Cardiac muscle cell (in vitro differentiated cells and primary cell): ENCODE measurements around the gene FBXW8. TPM values are rescaled to one million over a fixed set of nuclear protein-coding genes. Genes with fewer than 3 reads are reported as not detected.

Experiments
- DNase-seq, 2 donors: peaks; one replicate each; pipeline versions ENCODE4 v3.0.0 to v3.0.0-alpha.2; 2010 to 2017; ENCODE audit warnings: low read depth in 1 of 2, low spot score in 1 of 2
- H3K27ac ChIP-seq: fragments of 200-600 bp; sonication (generic); 2 replicates; pipeline ENCODE4 v1.5.1; 2016
- H3K27me3 ChIP-seq: fragments of 200-600 bp; sonication (generic); 2 replicates; pipeline ENCODE4 v1.6.0; 2016; ENCODE audit warnings: control low read depth
- H3K36me3 ChIP-seq: fragments of 200-600 bp; sonication (generic); 2 replicates; pipeline ENCODE4 v1.5.1; 2016; ENCODE audit warnings: control low read depth
- H3K4me1 ChIP-seq: fragments of 200-600 bp; sonication (generic); 2 replicates; pipeline ENCODE4 v1.8.1; 2017; ENCODE audit warnings: low read depth, mild to moderate bottlenecking, mixed run types
- H3K4me3 ChIP-seq: fragments of 200-600 bp; sonication (generic); 2 replicates; pipeline ENCODE4 v1.5.1; 2016; ENCODE audit warnings: mild to moderate bottlenecking
- H3K9me3 ChIP-seq: fragments of 200-600 bp; sonication (generic); 2 replicates; pipeline ENCODE4 v1.5.1; 2017; ENCODE audit warnings: low read depth, mild to moderate bottlenecking, control low read depth
- CTCF ChIP-seq: IDR thresholded peaks from 2 replicates; pipeline ENCODE4 v1.5.1; 2012; ENCODE audit warnings: low read depth, mild to moderate bottlenecking, low read length
- polyA plus RNA-seq: library from polyadenylated mRNA; unstranded; fragments of >200 nt; fragmentation: Nextera tagmentation; extraction: Ambion mirVana; gene quantifications from 2 replicates; pipeline ENCODE4 v1.2.1, GENCODE V29; 2016
- total RNA-seq: library from RNA; depleted of rRNA; stranded (reverse); fragments of >200 nt; gene quantifications from 2 replicates; pipeline ENCODE4 v1.2.3, GENCODE V29; 2016

FBXW8 gene
- total and polyA plus RNA-seq, 2 experiments from 2014 or later: 15.3 to 25.7 TPM

GRCh38 chr12:116891019-116891418, 19.7 kb upstream of the FBXW8 start:
- Histone ChIP-seq H3K36me3 (no peaks in the 10 kb centered on the region), H3K27me3 (peaks cover 17% of the 10 kb centered on the region), H3K4me3 (no peak overlapping the region), H3K27ac (no peak overlapping the region), H3K9me3 (no peaks in the 10 kb centered on the region), H3K4me1 (no peaks in the 10 kb centered on the region)
- no peak for TF ChIP-seq CTCF
- DNase-seq: no peak

GRCh38 chr12:116892349-116893140, 18.2 kb upstream of the FBXW8 start:
- Histone ChIP-seq H3K36me3 (no peaks in the 10 kb centered on the region), H3K27me3 (peaks cover 10% of the 10 kb centered on the region), H3K4me3 (no peak overlapping the region), H3K27ac (no peak overlapping the region), H3K4me1 (no peaks in the 10 kb centered on the region), H3K9me3 (no peaks in the 10 kb centered on the region)
- DNase-seq: no peak
- no peak for TF ChIP-seq CTCF

- no peaks in the 10 kb centered on the region for H3K4me1 ChIP-seq
- TF ChIP-seq CTCF: no peak
- no peak overlapping the region for H3K27ac ChIP-seq
- DNase-seq: no peak
- peaks cover 6% of the 10 kb centered on the region for H3K27me3 ChIP-seq
- H3K4me3 ChIP-seq: no peak overlapping the region
- H3K9me3 ChIP-seq: no peaks in the 10 kb centered on the region
- H3K36me3 ChIP-seq: no peaks in the 10 kb centered on the region
Measured at GRCh38 chr12:116894913-116895312, 15.8 kb upstream of the FBXW8 start.

- H3K27ac ChIP-seq: no peak overlapping the region
- no peak overlapping the region for H3K4me3 ChIP-seq
- H3K4me1 ChIP-seq: no peaks in the 10 kb centered on the region
- no peaks in the 10 kb centered on the region for H3K36me3 ChIP-seq
- peaks cover 10% of the 10 kb centered on the region for H3K27me3 ChIP-seq
- no peaks in the 10 kb centered on the region for H3K9me3 ChIP-seq
- no peak for TF ChIP-seq CTCF
- no peak for DNase-seq
Measured at GRCh38 chr12:116896411-116896924, 14.3 kb upstream of the FBXW8 start.

- TF ChIP-seq CTCF: no peak
- H3K4me1 ChIP-seq: no peaks in the 10 kb centered on the region
- no peak for DNase-seq
Measured at GRCh38 chr12:116897476-116897875, 13.3 kb upstream of the FBXW8 start.

More at GRCh38 chr12:116897476-116897875, 13.3 kb upstream of the FBXW8 start:
- Histone ChIP-seq H3K36me3 (no peaks in the 10 kb centered on the region), H3K27me3 (peaks cover 10% of the 10 kb centered on the region), H3K4me3 (no peak overlapping the region), H3K27ac (no peak overlapping the region), H3K9me3 (no peaks in the 10 kb centered on the region)
